ENCODE results near the gene NATD1. TPM values are rescaled to one million over a fixed set of nuclear protein-coding genes. Genes with fewer than 3 reads are reported as not detected.

Gene NATD1
- total and polyA plus RNA-seq, 12 donors = 1.8 to 18.7 (median 10.3) TPM

- H3K27ac ChIP-seq = no peak overlapping the region
- 74 to 85% (median 76%) methylated on average over 1 of the region's 1 CpG for WGBS, 4 donors
- intact Hi-C loops (cut with DNase I) = no loop called here
- no peak for TF ChIP-seq CTCF (IDR thresholded peaks at IDR 0.05)
- no peak for TF ChIP-seq POLR2A (IDR thresholded peaks at IDR 0.05)
- no peaks in the 10 kb centered on the region for H3K27me3 ChIP-seq
- H3K4me3 ChIP-seq = no peak overlapping the region
- no peaks in the 10 kb centered on the region for H3K9me3 ChIP-seq (replicated peaks in 1 of 3)
- H3K4me1 ChIP-seq (replicated peaks in 1 of 2) = no peaks in the 10 kb centered on the region
- H3K36me3 ChIP-seq (replicated peaks in 1 of 2) = no peaks in the 10 kb centered on the region
- DNase-seq = no peak
Measured at GRCh38 chr17:21235921-21236320, 17.3 kb downstream of the NATD1 start.

GRCh38 chr17:21233581-21234347 is 19.4 kb downstream of the NATD1 start:
- DNase-seq = no peak
- TF ChIP-seq CTCF (IDR thresholded peaks at IDR 0.05) = no peak
- Histone ChIP-seq H3K9me3 (replicated peaks in 1 of 3) (no peaks in the 10 kb centered on the region), H3K36me3 (replicated peaks in 1 of 2) (no peaks in the 10 kb centered on the region), H3K4me3 (no peak overlapping the region), H3K27me3 (no peaks in the 10 kb centered on the region), H3K27ac (no peak overlapping the region), H3K4me1 (replicated peaks in 1 of 2) (no peaks in the 10 kb centered on the region)
- intact Hi-C loops (cut with DNase I) = no loop called here
- WGBS, 4 donors = 59 to 75% (median 67%) methylated on average over 7 of the region's 7 CpGs

- H3K27me3 ChIP-seq = no peaks in the 10 kb centered on the region
- intact Hi-C loops (cut with DNase I) = no loop called here
- H3K36me3 ChIP-seq (replicated peaks in 1 of 2) = no peaks in the 10 kb centered on the region
- WGBS, 4 donors = 88 to 95% (median 91%) methylated on average over 4 of the region's 4 CpGs
- H3K27ac ChIP-seq = no peak overlapping the region
- H3K9me3 ChIP-seq (replicated peaks in 1 of 3) = no peaks in the 10 kb centered on the region
- DNase-seq = no peak
- TF ChIP-seq CTCF (IDR thresholded peaks at IDR 0.05) = no peak
- TF ChIP-seq POLR2A (IDR thresholded peaks at IDR 0.05) = no peak
- H3K4me3 ChIP-seq = no peak overlapping the region
- H3K4me1 ChIP-seq (replicated peaks in 1 of 2) = no peaks in the 10 kb centered on the region
Measured at GRCh38 chr17:21232033-21232749, 21.0 kb downstream of the NATD1 start.

GRCh38 chr17:21231533-21231932 is 21.7 kb downstream of the NATD1 start:
- no peaks in the 10 kb centered on the region for H3K27me3 ChIP-seq
- no peak for DNase-seq
- no peaks in the 10 kb centered on the region for H3K36me3 ChIP-seq (replicated peaks in 1 of 2)
- WGBS, 4 donors = 75 to 91% (median 86%) methylated on average over 6 of the region's 6 CpGs
- H3K4me1 ChIP-seq (replicated peaks in 1 of 2) = no peaks in the 10 kb centered on the region
- TF ChIP-seq CTCF (IDR thresholded peaks at IDR 0.05) (no peak), POLR2A (IDR thresholded peaks at IDR 0.05) (no peak)
- no peak overlapping the region for H3K4me3 ChIP-seq
- H3K27ac ChIP-seq = no peak overlapping the region
- intact Hi-C loops (cut with DNase I) = no loop called here
- H3K9me3 ChIP-seq (replicated peaks in 1 of 3) = no peaks in the 10 kb centered on the region
